Heart left ventricle (tissue), 16 donors: ENCODE data around the gene PSMA6. TPM values are rescaled to one million over a fixed set of nuclear protein-coding genes. Genes with fewer than 3 reads are reported as not detected.

Experiments used
- ATAC-seq, 4 donors: fragments of 200-7000 bp; cut with Tn5 transposase; one replicate each; pipeline ENCODE4 v1.9.1; 2020 to 2022; ENCODE audit warnings: moderate library complexity in 4 of 4, mild to moderate bottlenecking in 3 of 4, moderate number of reproducible peaks in 1 of 4
- DNase-seq, 5 donors: peaks; one replicate each; pipeline ENCODE4 v3.0.0-alpha.2; 2020
- H3K27ac ChIP-seq, 12 donors: fragments of 200-600 bp; sonication (generic) in 4 of 12; one replicate each; pipeline versions ENCODE4 v1.5.0 to v1.8.0; 2016 to 2022; ENCODE audit warnings: mild to moderate bottlenecking in 2 of 12
- H3K27me3 ChIP-seq, 9 donors: fragments of 200-600 bp; sonication (generic) in 2 of 9; one replicate each; pipeline versions ENCODE4 v1.5.1 to v1.8.0; 2016 to 2022; ENCODE audit warnings: mild to moderate bottlenecking in 3 of 9
- H3K36me3 ChIP-seq, 9 donors: fragments of 200-600 bp; sonication (generic) in 2 of 9; one replicate each; pipeline versions ENCODE4 v1.5.0 to v1.8.0; 2018 to 2022; ENCODE audit warnings: mild to moderate bottlenecking in 2 of 9
- H3K4me1 ChIP-seq, 12 donors: fragments of 200-600 bp; sonication (generic) in 4 of 12; one replicate each; pipeline versions ENCODE4 v1.5.0 to v1.8.0; 2016 to 2022; ENCODE audit warnings: mild to moderate bottlenecking in 3 of 12
- H3K4me3 ChIP-seq, 12 donors: fragments of 200-600 bp; sonication (generic) in 4 of 12; one replicate each; pipeline versions ENCODE4 v1.5.0 to v1.8.0; 2017 to 2022; ENCODE audit warnings: mild to moderate bottlenecking in 9 of 12, moderate library complexity in 4 of 12
- H3K9me3 ChIP-seq, 12 donors: fragments of 200-600 bp; sonication (generic) in 4 of 12; one replicate each; pipeline versions ENCODE4 v1.5.0 to v1.8.0; 2016 to 2022; ENCODE audit warnings: mild to moderate bottlenecking in 1 of 12
- CTCF ChIP-seq, 12 donors: fragments of 200-600 bp; sonication (generic) in 4 of 12; IDR thresholded peaks; one replicate each; pipeline versions ENCODE4 v1.5.0 to v1.8.0; 2018 to 2022; ENCODE audit warnings: antibody characterized with exemption in 12 of 12, mild to moderate bottlenecking in 5 of 12
- POLR2A ChIP-seq, 2 donors: fragments of 450-650 bp; IDR thresholded peaks; one replicate each; pipeline ENCODE4 v1.6.1; 2017; ENCODE audit warnings: antibody characterized with exemption in 2 of 2, mild to moderate bottlenecking in 2 of 2, moderate library complexity in 2 of 2
- WGBS, 4 donors: extraction: QIAGEN DNeasy Blood & Tissue Kit in 2 of 4; methylation state at CpG; one replicate each; pipeline versions ENCODE4 v1.1.5 to v1.1.7; 2013 to 2018; 5-methylcytosine and 5-hydroxymethylcytosine counted together
- intact Hi-C, 10 donors: fragments of 100-400 bp; cut with DNase I; formaldehyde crosslinking; loops; one replicate each; pipeline versions ENCODE4 v1.11.1 to v1.14.2; 2022
- polyA plus RNA-seq, 2 donors: library from polyadenylated mRNA; stranded (reverse); fragments of 200-250 nt; gene quantifications; one replicate each; pipeline ENCODE4 v1.2.3, GENCODE V29; 2013
- total RNA-seq, 9 donors: library from RNA; depleted of rRNA in 2 of 9; stranded (reverse); fragments of >200 nt in 2 of 9; fragmentation: NEBNext Ultra II Directional in 3 of 9; extraction: Animal tissue kit (Norgen Biotek cat#: 25700) in 3 of 9; gene quantifications; one replicate each; pipeline versions ENCODE4 v1.1.0 to v1.2.4, GENCODE V29; 2016 to 2023
- donor health status: ischemic (EF 13 %, LVEDD 7.1; RV severe dilation, severe dysfunction).
- donor health status: healthy with polysubstance abuse.
- donor health status: DM: no; HTN: yes; CAD: no.
- donor health status: DM: no; HTN: no; CAD: no.
- donor health status: ischemic (EF 25% LVEDD 6.9; RV normal size, moderate dysfunction).
- donor health status: ischemic (EF 25% LVEDD 5.7; RV mildly dilated, moderate dysfunction).
- donor health status: healthy.
- donor health status: DM: yes; HTN: yes; CAD: no.
- donor health status: ischemic (EF 35%, LVEDD 5.7; RV mildly dilated, moderate dysfunction).
- donor health status: nonischemic (EF 11% LVEDD 7.7; RV severe dilation, severe dysfunction).
- donor health status: DM: yes; HTN: yes; CAD: no.
- donor health status: PGD.
- donor health status: ischemic (EF 29% LVEDD 5.4; RV normal size, mild dysfunction).
- donor health status: nonischemic (EF 23%, LVEDD 6.1; RV moderate dilation, normal function).

The PSMA6 gene
- total and polyA plus RNA-seq, 11 donors, result 123 to 293 (median 176) TPM

GRCh38 chr14:35286003-35286600 lies 6.1 kb upstream of the PSMA6 start:
- DNase-seq (no peak), ATAC-seq (peak in 1 of 4 donors; percentile 19)
- TF ChIP-seq CTCF (IDR thresholded peaks at IDR 0.05) (no peak), POLR2A (IDR thresholded peaks at IDR 0.05) (no peak)
- 65 to 79% (median 74%) methylated on average over 8 of the region's 8 CpGs for WGBS, 4 donors
- Histone ChIP-seq H3K27me3 (no peaks in the 10 kb centered on the region), H3K4me3 (peak overlapping the region in 1 of 12 donors; percentile 2), H3K36me3 (no peaks in the 10 kb centered on the region), H3K4me1 (peaks cover 0 to 47% (median 7%) of the 10 kb centered on the region in 12 donors), H3K9me3 (no peaks in the 10 kb centered on the region), H3K27ac (peak overlapping the region in 5 of 12 donors; percentile 6 to 80 (median 25))
- intact Hi-C loops, result loop anchor here in 2 of 10 donors (10.0 kb wide), 2 partner anchors 51 to 61 kb away; no protein-coding TSS in a partner anchor

DNA sequence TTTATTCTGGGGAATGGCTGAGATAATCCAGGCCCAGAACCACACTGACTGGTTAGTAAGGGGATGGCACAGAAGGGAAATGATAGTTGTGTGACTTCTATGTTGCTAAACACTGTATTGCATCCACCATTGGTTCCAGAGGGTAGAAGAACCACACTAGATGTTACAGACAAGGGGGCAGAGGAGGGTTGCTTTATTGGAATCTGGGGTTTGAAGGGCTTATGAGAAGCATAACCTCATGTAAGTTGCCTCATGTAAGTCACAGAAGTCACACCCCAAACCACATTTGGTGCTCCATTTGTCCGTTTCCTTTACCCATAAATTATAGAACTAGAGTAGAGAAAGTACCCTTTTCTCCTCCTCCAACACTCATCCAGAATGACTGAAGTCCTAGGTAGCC lies 5.5 kb upstream of the PSMA6 start:
- TF ChIP-seq POLR2A (IDR thresholded peaks at IDR 0.05) (no peak), CTCF (IDR thresholded peaks at IDR 0.05) (no peak)
- Histone ChIP-seq H3K27me3 (no peaks in the 10 kb centered on the region), H3K4me3 (no peak overlapping the region), H3K9me3 (no peaks in the 10 kb centered on the region), H3K36me3 (no peaks in the 10 kb centered on the region), H3K4me1 (peaks cover 0 to 47% (median 9%) of the 10 kb centered on the region in 12 donors), H3K27ac (peak overlapping the region in 2 of 12 donors; percentile 17 to 80)
- ATAC-seq (no peak), DNase-seq (no peak)
- 80 to 89% (median 83%) methylated on average over 1 of the region's 1 CpG for WGBS, 4 donors
- intact Hi-C loops, result loop anchor here in 2 of 10 donors (10.0 kb wide), 2 partner anchors 52 to 62 kb away; no protein-coding TSS in a partner anchor

DNA sequence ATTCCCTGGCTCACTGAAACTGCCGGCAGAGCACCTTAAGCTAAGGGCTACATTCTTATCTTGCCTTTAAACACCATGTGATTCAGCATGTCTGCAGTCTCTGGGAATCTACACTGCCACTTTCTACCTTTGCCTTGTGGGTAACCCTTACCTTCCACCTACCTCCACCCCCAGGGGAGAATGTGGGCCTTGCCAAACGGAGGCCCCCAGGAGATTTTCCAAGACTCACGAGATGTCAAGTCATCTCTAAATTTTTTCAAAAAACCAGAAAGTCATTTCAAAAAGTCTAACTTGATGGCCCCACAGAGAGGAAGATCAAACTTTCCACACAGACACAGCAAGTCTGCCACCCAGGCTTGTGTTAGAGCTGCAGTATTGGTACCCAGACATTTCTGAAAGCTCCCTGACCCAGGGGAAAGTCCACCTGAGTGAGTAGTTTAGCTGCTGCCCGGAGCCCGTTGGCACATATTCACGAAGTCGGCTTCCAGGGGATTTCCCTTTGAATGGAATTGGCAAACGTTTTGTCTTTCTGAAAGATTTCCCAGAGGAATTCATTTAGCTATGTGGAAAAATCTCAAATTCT lies 4.7 kb upstream of the PSMA6 start:
- H3K27ac ChIP-seq, result peak overlapping the region in 1 of 12 donors; percentile 80
- no peaks in the 10 kb centered on the region for H3K27me3 ChIP-seq
- H3K4me3 ChIP-seq, result no peak overlapping the region
- ATAC-seq, result no peak
- peaks cover 0 to 47% (median 9%) of the 10 kb centered on the region in 12 donors for H3K4me1 ChIP-seq
- DNase-seq, result no peak
- TF ChIP-seq POLR2A (IDR thresholded peaks at IDR 0.05), result no peak
- no peak for TF ChIP-seq CTCF (IDR thresholded peaks at IDR 0.05)
- intact Hi-C loops, result loop anchor here in 2 of 10 donors (10.0 kb wide), 2 partner anchors 53 to 63 kb away; no protein-coding TSS in a partner anchor
- H3K9me3 ChIP-seq, result no peaks in the 10 kb centered on the region
- no peaks in the 10 kb centered on the region for H3K36me3 ChIP-seq
- 20 to 31% (median 28%) methylated on average over 8 of the region's 8 CpGs for WGBS, 4 donors

DNA sequence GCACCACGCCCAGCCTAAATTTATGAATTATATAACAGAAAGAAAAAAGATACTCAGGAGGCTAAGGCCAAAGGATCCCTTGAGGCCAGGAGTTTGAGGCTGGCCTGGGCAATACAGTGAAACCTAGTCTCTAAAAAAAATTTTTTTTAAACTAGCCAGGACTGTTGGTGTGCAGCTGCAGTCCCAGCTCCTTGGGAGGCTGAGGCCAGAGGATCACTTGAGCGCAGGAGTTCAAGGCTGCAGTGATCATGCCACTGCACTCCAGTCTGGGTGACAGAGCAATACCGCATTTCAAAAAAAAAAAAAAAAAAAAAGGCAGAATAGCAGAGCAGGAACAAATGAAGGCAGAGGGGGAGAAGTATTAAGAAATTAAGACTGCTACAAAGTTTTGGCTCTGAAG lies 2.6 kb upstream of the PSMA6 start:
- no peak for DNase-seq
- Histone ChIP-seq H3K27me3 (no peaks in the 10 kb centered on the region), H3K27ac (no peak overlapping the region), H3K9me3 (no peaks in the 10 kb centered on the region), H3K36me3 (no peaks in the 10 kb centered on the region), H3K4me1 (peaks cover 0 to 60% (median 25%) of the 10 kb centered on the region in 12 donors), H3K4me3 (no peak overlapping the region)
- no peak for ATAC-seq
- 91 to 95% (median 94%) methylated on average over 3 of the region's 3 CpGs for WGBS, 4 donors
- TF ChIP-seq CTCF (IDR thresholded peaks at IDR 0.05), result no peak
- TF ChIP-seq POLR2A (IDR thresholded peaks at IDR 0.05), result no peak
- intact Hi-C loops, result loop anchor here in 7 of 10 donors (5.0 to 10.0 kb wide), 5 partner anchors 48 to 118 kb away; no protein-coding TSS in a partner anchor
